H1 (cell line): ENCODE data around the gene PAAF1. TPM values are rescaled to one million over a fixed set of nuclear protein-coding genes. Genes with fewer than 3 reads are reported as not detected.

Experiments used
- CTCF ChIA-PET: fragments of 300-600 bp; sonication (Branson Sonifier 250); formaldehyde crosslinking; loops from one replicate; lab custom pipeline; 2021; ENCODE audit not compliant: partially characterized antibody; lab: Charles Lee
- POLR2A ChIA-PET: fragments of 300-600 bp; sonication (Branson Sonifier 250); formaldehyde crosslinking; loops from one replicate; lab custom pipeline; 2021; ENCODE audit warnings: inconsistent platforms; ENCODE audit not compliant: partially characterized antibody; lab: Charles Lee
- DNase-seq, 2 experiments: peaks; one replicate each; pipeline versions ENCODE4 v3.0.0 to v3.0.0-alpha.2; 2010 to 2022; ENCODE audit warnings: low spot score in 2 of 2, low read depth in 1 of 2, mixed read lengths in 1 of 2
- FAIRE-seq: peaks from 2 replicates; lab custom pipeline; 2011; peaks lifted over from hg19 to GRCh38; lab: Jason Lieb, UNC
- H2AFZ ChIP-seq: 2 replicates; pipeline ENCODE4 v1.8.1; 2012; ENCODE audit warnings: low read length, inconsistent platforms
- H2AK5ac ChIP-seq: 2 replicates; pipeline ENCODE4 v1.6.1; 2013; ENCODE audit warnings: low read depth, low read length
- H2BK120ac ChIP-seq: replicated peaks from 2 replicates; pipeline ENCODE3; 2013; ENCODE audit warnings: low read depth, low read length, inconsistent platforms
- H2BK12ac ChIP-seq: 2 replicates; pipeline ENCODE4 v1.6.1; 2013; ENCODE audit warnings: low read depth, low read length
- H2BK15ac ChIP-seq: 2 replicates; pipeline ENCODE4 v1.6.1; 2013; ENCODE audit warnings: low read length
- H2BK20ac ChIP-seq: 2 replicates; pipeline ENCODE4 v1.6.1; 2013; ENCODE audit warnings: low read length
- H2BK5ac ChIP-seq: 2 replicates; pipeline ENCODE4 v1.6.1; 2013; ENCODE audit warnings: low read depth, low read length
- H3K14ac ChIP-seq: 2 replicates; pipeline ENCODE4 v1.6.1; 2013; ENCODE audit warnings: inconsistent platforms; ENCODE audit not compliant: insufficient read length
- H3K18ac ChIP-seq: 2 replicates; pipeline ENCODE4 v1.6.1; 2013; ENCODE audit warnings: low read length; ENCODE audit errors: extremely low read depth
- H3K23ac ChIP-seq: 2 replicates; pipeline ENCODE4 v1.6.1; 2013; ENCODE audit warnings: inconsistent platforms; ENCODE audit not compliant: insufficient read length
- H3K23me2 ChIP-seq: 2 replicates; pipeline ENCODE4 v1.6.1; 2013; ENCODE audit warnings: low read depth, low read length
- H3K27ac ChIP-seq: 2 replicates; pipeline ENCODE4 v1.6.1; 2011; ENCODE audit warnings: low read depth, low read length, inconsistent platforms
- H3K27me3 ChIP-seq, 4 experiments: replicated peaks in 1 of 4; 1 replicate in 1 of 4; 2 replicates in 3 of 4; pipeline versions ENCODE4 v1.6.1 to v1.8.1; 2011 to 2013; ENCODE audit warnings: low read length in 3 of 4, mild to moderate bottlenecking in 3 of 4, inconsistent platforms in 2 of 4, mixed read lengths in 2 of 4, moderate library complexity in 1 of 4; ENCODE audit not compliant: control insufficient read depth in 3 of 4, insufficient read depth in 3 of 4; ENCODE audit errors: extremely low read depth in 1 of 4
- H3K36me3 ChIP-seq, 4 experiments: 2 replicates each; pipeline versions ENCODE4 v1.6.1 to v1.8.1; 2011 to 2013; ENCODE audit warnings: mild to moderate bottlenecking in 4 of 4, low read length in 3 of 4, moderate library complexity in 2 of 4, control low read depth in 1 of 4, inconsistent platforms in 1 of 4; ENCODE audit not compliant: insufficient read depth in 4 of 4, control insufficient read depth in 2 of 4
- H3K4ac ChIP-seq: replicated peaks from 2 replicates; pipeline ENCODE3; 2013; ENCODE audit warnings: low read length, low read depth, mixed read lengths, inconsistent platforms; ENCODE audit not compliant: insufficient read length
- H3K4me1 ChIP-seq, 4 experiments: replicated peaks in 1 of 4; 1 replicate in 1 of 4; 2 replicates in 3 of 4; pipeline versions ENCODE4 v1.6.1 to v1.8.1; 2011 to 2013; ENCODE audit warnings: low read length in 3 of 4, inconsistent platforms in 2 of 4, mixed read lengths in 1 of 4; ENCODE audit not compliant: insufficient read depth in 4 of 4, control insufficient read depth in 3 of 4
- H3K4me2 ChIP-seq, 2 experiments: 2 replicates each; pipeline versions ENCODE4 v1.6.1 to v1.8.1; 2011 to 2013; ENCODE audit warnings: low read depth in 2 of 2, low read length in 2 of 2, control low read depth in 1 of 2, inconsistent platforms in 1 of 2, mild to moderate bottlenecking in 1 of 2; ENCODE audit not compliant: insufficient read depth in 1 of 2
- H3K4me3 ChIP-seq, 4 experiments: fragments of 200-600, 300-600 bp in 1 of 4; sonication (generic), shearing (Covaris generic), sonication (Bioruptor Twin) in 1 of 4; 2 replicates each; pipeline versions ENCODE4 v1.5.1 to v1.8.1; 2011 to 2016; ENCODE audit warnings: low read length in 4 of 4, low read depth in 3 of 4, control low read depth in 2 of 4, inconsistent platforms in 2 of 4, mild to moderate bottlenecking in 2 of 4, mixed read lengths in 1 of 4, moderate library complexity in 1 of 4; ENCODE audit not compliant: insufficient read depth in 2 of 4; ENCODE audit errors: extremely low read depth in 1 of 4
- H3K56ac ChIP-seq: replicated peaks from 2 replicates; pipeline ENCODE3; 2013; ENCODE audit warnings: low read depth, mild to moderate bottlenecking, mixed read lengths, low read length, inconsistent platforms; ENCODE audit not compliant: insufficient read length
- H3K79me1 ChIP-seq: 2 replicates; pipeline ENCODE4 v1.6.1; 2013; ENCODE audit warnings: low read depth, low read length, control low read depth
- H3K79me2 ChIP-seq, 2 experiments: 2 replicates each; pipeline versions ENCODE4 v1.6.1 to v1.8.1; 2012 to 2013; ENCODE audit warnings: low read length in 2 of 2, mild to moderate bottlenecking in 2 of 2, inconsistent platforms in 1 of 2; ENCODE audit not compliant: insufficient read depth in 2 of 2, control insufficient read depth in 1 of 2
- H3K9ac ChIP-seq, 4 experiments: replicated peaks in 1 of 4; 1 replicate in 1 of 4; 2 replicates in 3 of 4; pipeline versions ENCODE4 v1.6.1 to v1.8.1; 2011 to 2013; ENCODE audit warnings: low read depth in 3 of 4, low read length in 3 of 4, control low read depth in 2 of 4, mild to moderate bottlenecking in 2 of 4, moderate library complexity in 2 of 4, inconsistent platforms in 1 of 4; ENCODE audit errors: extremely low read depth in 1 of 4
- H3K9me3 ChIP-seq, 2 experiments: 2 replicates each; pipeline versions ENCODE4 v1.6.1 to v1.8.1; 2012 to 2013; ENCODE audit warnings: mild to moderate bottlenecking in 2 of 2, moderate library complexity in 2 of 2, control low read depth in 1 of 2, inconsistent platforms in 1 of 2, low read depth in 1 of 2, low read length in 1 of 2, mixed read lengths in 1 of 2; ENCODE audit not compliant: insufficient read depth in 2 of 2
- H4K20me1 ChIP-seq, 2 experiments: replicated peaks in 1 of 2; 2 replicates each; pipeline versions ENCODE3 to v1.8.1; 2011 to 2013; ENCODE audit warnings: inconsistent platforms in 2 of 2, low read length in 2 of 2, mild to moderate bottlenecking in 1 of 2; ENCODE audit not compliant: insufficient read depth in 2 of 2, control insufficient read depth in 1 of 2
- H4K5ac ChIP-seq: 2 replicates; pipeline ENCODE4 v1.6.1; 2013; ENCODE audit warnings: low read length, low read depth, mixed read lengths, inconsistent platforms; ENCODE audit not compliant: insufficient read length
- H4K8ac ChIP-seq: 2 replicates; pipeline ENCODE4 v1.8.0; 2013; ENCODE audit warnings: mild to moderate bottlenecking, moderate library complexity, low read length, inconsistent platforms; ENCODE audit not compliant: insufficient read depth; ENCODE audit errors: extremely low read depth
- H4K91ac ChIP-seq: replicated peaks from 2 replicates; pipeline ENCODE3; 2013; ENCODE audit warnings: low read length, mixed read lengths, inconsistent platforms; ENCODE audit not compliant: insufficient read length
- JUN ChIP-seq: IDR thresholded peaks from 2 replicates; pipeline ENCODE4 v1.6.1; 2011; ENCODE audit warnings: low read depth, mild to moderate bottlenecking, improper control_type of control experiment, low read length
- KDM5A ChIP-seq: fragments of 200-600 bp; IDR thresholded peaks from 2 replicates; pipeline ENCODE4 v1.7.1; 2012; ENCODE audit warnings: mild to moderate bottlenecking, low read length, inconsistent platforms, mixed read lengths
- NANOG ChIP-seq: IDR thresholded peaks from 2 replicates; pipeline ENCODE4 v1.6.1; 2011; ENCODE audit warnings: low read length, low read depth, mild to moderate bottlenecking, inconsistent platforms; ENCODE audit not compliant: insufficient read depth, poor library complexity, severe bottlenecking
- WGBS, 2 experiments: shearing (Covaris generic) in 1 of 2; methylation state at CpG; one replicate each; pipeline versions ENCODE4 v1.1.6 to v1.1.7; 2013 to 2015; ENCODE audit warnings: low lambda C conversion rate in 2 of 2, mixed read lengths in 2 of 2, inconsistent platforms in 1 of 2, low coverage in 1 of 2, missing lambda C conversion rate in 1 of 2; ENCODE audit not compliant: insufficient replicate concordance in 2 of 2, insufficient coverage in 1 of 2, insufficient read length in 1 of 2; ENCODE audit errors: extremely low coverage in 1 of 2, missing lambda C conversion rate in 1 of 2; 5-methylcytosine and 5-hydroxymethylcytosine counted together
- polyA plus RNA-seq, 7 experiments: library from polyadenylated mRNA; depleted of rRNA in 3 of 7; stranded (reverse) in 5 of 7; unstranded in 2 of 7; fragments of >200 nt in 5 of 7; fragments of 200-250 nt in 2 of 7; gene quantifications; 1 replicate in 5 of 7; 2 replicates in 1 of 7; 4 replicates in 1 of 7; pipeline versions ENCODE4 v1.2.1 to v1.2.3, GENCODE V29; 2011 to 2013; ENCODE audit warnings: missing spikeins in 2 of 7, mixed read lengths in 2 of 7
- total RNA-seq: library from RNA; stranded (reverse); fragmentation: NEBNext Ultra II Directional; extraction: Animal tissue kit (Norgen Biotek cat#: 25700); gene quantifications from 2 replicates; pipeline ENCODE4 v1.2.1, GENCODE V29; 2021

Gene PAAF1
- total and polyA plus RNA-seq, 2 of the 8 experiments (the other 6 are each of a cell fraction or from before 2014, with no cell fraction given): 24.4 to 28.8 TPM

GRCh38 chr11:73974604-73975478, 98.0 kb downstream of the PAAF1 start:
- H3K36me3 ChIP-seq: peaks cover 20 to 52% (median 37%) of the 10 kb centered on the region in 4 experiments
- no peak overlapping the region for H3K4ac ChIP-seq
- TF ChIP-seq NANOG (no peak), JUN (no peak), KDM5A (no peak)
- H3K23ac ChIP-seq: no peak overlapping the region
- H2AFZ ChIP-seq: no peak overlapping the region
- no peak overlapping the region for H3K27ac ChIP-seq
- no peak for FAIRE-seq
- no peaks in the 10 kb centered on the region for H3K79me2 ChIP-seq
- H3K9me3 ChIP-seq: no peaks in the 10 kb centered on the region
- WGBS, 2 experiments: 94 to 100% methylated on average over 1 to 10 of the region's 13 CpGs
- no peak overlapping the region for H3K9ac ChIP-seq
- H4K91ac ChIP-seq: no peak overlapping the region
- CTCF ChIA-PET: interaction anchor here (1.5 kb wide), 1 partner anchor 11 kb away, joined by 4 read pairs; no protein-coding TSS in a partner anchor
- H4K8ac ChIP-seq: no peak overlapping the region
- no peaks in the 10 kb centered on the region for H3K79me1 ChIP-seq
- H2BK5ac ChIP-seq: no peak overlapping the region
- no peak overlapping the region for H2BK12ac ChIP-seq
- H3K18ac ChIP-seq: no peak overlapping the region
- peaks cover 0 to under 1% (median 0%) of the 10 kb centered on the region in 4 experiments; a peak in 1 of 7 replicates for H3K4me1 ChIP-seq
- H4K5ac ChIP-seq: no peak overlapping the region
- no peak overlapping the region for H3K4me2 ChIP-seq
- no peak overlapping the region for H2BK15ac ChIP-seq
- H2AK5ac ChIP-seq: no peak overlapping the region
- no peak overlapping the region for H2BK120ac ChIP-seq
- POLR2A ChIA-PET: interaction anchor here (1.3 to 8.8 kb wide), 5 partner anchors 7 to 196 kb away, joined by 3 to 94 read pairs (median 8); partner anchors contain the start of genes C2CD3, PPME1 and UCP2
- H3K56ac ChIP-seq: no peak overlapping the region
- H4K20me1 ChIP-seq: peaks cover 0 to 8% of the 10 kb centered on the region in 2 experiments
- no peaks in the 10 kb centered on the region for H3K27me3 ChIP-seq
- H3K23me2 ChIP-seq: no peaks in the 10 kb centered on the region
- H2BK20ac ChIP-seq: no peak overlapping the region
- no peak for DNase-seq
- no peak overlapping the region for H3K14ac ChIP-seq
- H3K4me3 ChIP-seq: no peak overlapping the region
